Testis (tissue), 3 donors: ENCODE measurements around the gene CIPC. TPM values are rescaled to one million over a fixed set of nuclear protein-coding genes. Genes with fewer than 3 reads are reported as not detected.

Source experiments
- DNase-seq: peaks from one replicate; pipeline ENCODE4 v3.0.0-alpha.2; 2019
- H3K27ac ChIP-seq, 2 donors: fragments of 200-600 bp; sonication (generic); one replicate each; pipeline ENCODE4 v1.5.1; 2019
- H3K27me3 ChIP-seq: fragments of 200-600 bp; sonication (generic); one replicate; pipeline ENCODE4 v1.5.1; 2019
- H3K36me3 ChIP-seq: fragments of 200-600 bp; sonication (generic); one replicate; pipeline ENCODE4 v1.5.1; 2017; ENCODE audit warnings: low read depth; ENCODE audit errors: missing control alignments
- H3K4me1 ChIP-seq: fragments of 200-600 bp; sonication (generic); one replicate; pipeline ENCODE4 v1.5.1; 2019
- H3K4me3 ChIP-seq, 2 donors: fragments of 200-600 bp; sonication (generic); one replicate each; pipeline ENCODE4 v1.5.1; 2017 to 2019
- H3K9me3 ChIP-seq: fragments of 200-600 bp; sonication (generic); one replicate; pipeline ENCODE4 v1.5.1; 2017
- POLR2A ChIP-seq: fragments of 450-650 bp; IDR thresholded peaks from one replicate; pipeline ENCODE4 v1.6.1; 2017; ENCODE audit warnings: antibody characterized with exemption, mild to moderate bottlenecking, moderate library complexity
- WGBS, 2 donors: methylation state at CpG; one replicate each; pipeline ENCODE4 v1.1.5; 2018; 5-methylcytosine and 5-hydroxymethylcytosine counted together
- intact Hi-C: fragments of 100-400 bp; cut with DNase I; formaldehyde crosslinking; loops from one replicate; pipeline ENCODE4 v1.15.1; 2023; ENCODE audit warnings: low total_unique reads
- polyA plus RNA-seq: library from polyadenylated mRNA; stranded (reverse); fragments of 350-450 nt; fragmentation: Illumina TruSeq; extraction: RNeasy Lipid Tissue Mini Kit (QIAGEN cat#74804); gene quantifications from one replicate; pipeline ENCODE4 v1.2.3, GENCODE V29; 2014; ENCODE audit warnings: low read depth, low replicate concordance; ENCODE audit not compliant: insufficient read depth
- total RNA-seq, 2 donors: library from RNA; depleted of rRNA; stranded (reverse); fragments of >200 nt; gene quantifications; one replicate each; pipeline ENCODE4 v1.2.3, GENCODE V29; 2016
- TF ChIP-seq, protein P1 (sequence below), 3 experiments: fragments of 450-650 bp in 2 of 3; fragments of 200-600 bp in 1 of 3; sonication (generic) in 1 of 3; IDR thresholded peaks; one replicate each; pipeline ENCODE4 v1.5.1; 2016 to 2019; ENCODE audit warnings: antibody characterized with exemption in 3 of 3, mild to moderate bottlenecking in 2 of 3, moderate library complexity in 1 of 3

CIPC gene
- total and polyA plus RNA-seq, 3 donors from 2014 or later: 23.4 to 48.3 (median 44.5) TPM

DNA sequence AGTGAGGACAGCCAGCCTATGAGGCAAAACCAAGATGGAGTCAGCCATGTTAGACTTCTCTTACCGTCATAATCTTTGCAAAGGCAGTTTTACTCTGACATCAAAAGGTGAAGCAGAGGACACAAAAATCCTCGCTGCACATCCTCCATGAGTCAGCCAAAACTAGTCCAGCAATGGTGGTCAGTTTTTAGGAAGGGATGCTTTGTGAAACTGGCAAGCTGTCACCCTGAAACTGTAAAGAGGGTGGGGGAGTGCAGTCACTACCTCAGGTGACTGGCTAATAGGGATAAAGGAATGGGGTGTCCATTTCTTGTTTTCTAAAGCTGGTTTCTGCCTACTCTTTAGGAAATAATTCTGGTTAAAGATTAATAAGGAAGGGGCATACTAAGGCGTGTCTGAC, 5.4 kb upstream of the CIPC start:
- no peak for DNase-seq
- 90 to 96% methylated on average over 3 of the region's 3 CpGs for WGBS, 2 donors
- Histone ChIP-seq H3K27ac (no peak overlapping the region), H3K9me3 (no peaks in the 10 kb centered on the region), H3K36me3 (no peaks in the 10 kb centered on the region), H3K4me3 (no peak overlapping the region), H3K27me3 (no peaks in the 10 kb centered on the region), H3K4me1 (peaks cover 7% of the 10 kb centered on the region)
- TF ChIP-seq, protein P1, sequence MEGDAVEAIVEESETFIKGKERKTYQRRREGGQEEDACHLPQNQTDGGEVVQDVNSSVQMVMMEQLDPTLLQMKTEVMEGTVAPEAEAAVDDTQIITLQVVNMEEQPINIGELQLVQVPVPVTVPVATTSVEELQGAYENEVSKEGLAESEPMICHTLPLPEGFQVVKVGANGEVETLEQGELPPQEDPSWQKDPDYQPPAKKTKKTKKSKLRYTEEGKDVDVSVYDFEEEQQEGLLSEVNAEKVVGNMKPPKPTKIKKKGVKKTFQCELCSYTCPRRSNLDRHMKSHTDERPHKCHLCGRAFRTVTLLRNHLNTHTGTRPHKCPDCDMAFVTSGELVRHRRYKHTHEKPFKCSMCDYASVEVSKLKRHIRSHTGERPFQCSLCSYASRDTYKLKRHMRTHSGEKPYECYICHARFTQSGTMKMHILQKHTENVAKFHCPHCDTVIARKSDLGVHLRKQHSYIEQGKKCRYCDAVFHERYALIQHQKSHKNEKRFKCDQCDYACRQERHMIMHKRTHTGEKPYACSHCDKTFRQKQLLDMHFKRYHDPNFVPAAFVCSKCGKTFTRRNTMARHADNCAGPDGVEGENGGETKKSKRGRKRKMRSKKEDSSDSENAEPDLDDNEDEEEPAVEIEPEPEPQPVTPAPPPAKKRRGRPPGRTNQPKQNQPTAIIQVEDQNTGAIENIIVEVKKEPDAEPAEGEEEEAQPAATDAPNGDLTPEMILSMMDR (IDR thresholded peaks at IDR 0.05): no peak
- no peak for TF ChIP-seq POLR2A
- intact Hi-C loops: no loop called here

DNA sequence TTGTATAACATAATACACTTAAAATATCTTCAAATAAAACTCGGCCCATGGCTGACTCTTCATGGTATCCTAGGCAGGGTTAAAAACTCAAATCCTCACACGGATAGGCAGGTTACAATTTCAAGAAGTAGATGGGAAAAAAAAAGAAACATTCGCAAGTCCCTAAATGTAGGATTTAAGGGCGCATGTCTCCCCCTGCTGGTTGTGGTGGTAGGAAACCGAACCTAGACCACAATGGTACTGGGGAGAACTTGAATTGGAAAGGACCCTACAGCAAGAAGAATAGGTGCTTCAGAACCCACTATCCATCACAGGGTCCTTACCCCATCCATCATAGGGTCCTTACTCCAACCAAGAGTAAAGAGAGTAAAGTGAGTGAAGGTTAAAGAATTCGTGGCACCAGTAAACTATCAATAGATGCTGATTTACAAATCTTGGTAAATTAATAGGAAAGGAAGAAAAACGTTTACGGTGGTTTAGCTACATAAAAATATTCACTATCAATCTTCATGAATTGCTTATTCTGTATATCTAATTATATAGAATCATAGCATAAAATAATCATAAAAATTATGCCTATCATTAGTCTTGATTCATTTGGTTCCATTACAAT, 3.3 kb upstream of the CIPC start:
- Histone ChIP-seq H3K4me3 (no peak overlapping the region), H3K4me1 (peaks cover 17% of the 10 kb centered on the region), H3K27me3 (no peaks in the 10 kb centered on the region), H3K27ac (no peak overlapping the region), H3K36me3 (no peaks in the 10 kb centered on the region), H3K9me3 (no peaks in the 10 kb centered on the region)
- WGBS, 2 donors: 14 to 20% methylated on average over 8 of the region's 8 CpGs
- peak; percentile 87 for DNase-seq
- intact Hi-C loops: no loop called here
- TF ChIP-seq POLR2A: no peak
- TF ChIP-seq, protein P1 (IDR thresholded peaks at IDR 0.05): peak; percentile 42 to 68 (median 65)

DNA sequence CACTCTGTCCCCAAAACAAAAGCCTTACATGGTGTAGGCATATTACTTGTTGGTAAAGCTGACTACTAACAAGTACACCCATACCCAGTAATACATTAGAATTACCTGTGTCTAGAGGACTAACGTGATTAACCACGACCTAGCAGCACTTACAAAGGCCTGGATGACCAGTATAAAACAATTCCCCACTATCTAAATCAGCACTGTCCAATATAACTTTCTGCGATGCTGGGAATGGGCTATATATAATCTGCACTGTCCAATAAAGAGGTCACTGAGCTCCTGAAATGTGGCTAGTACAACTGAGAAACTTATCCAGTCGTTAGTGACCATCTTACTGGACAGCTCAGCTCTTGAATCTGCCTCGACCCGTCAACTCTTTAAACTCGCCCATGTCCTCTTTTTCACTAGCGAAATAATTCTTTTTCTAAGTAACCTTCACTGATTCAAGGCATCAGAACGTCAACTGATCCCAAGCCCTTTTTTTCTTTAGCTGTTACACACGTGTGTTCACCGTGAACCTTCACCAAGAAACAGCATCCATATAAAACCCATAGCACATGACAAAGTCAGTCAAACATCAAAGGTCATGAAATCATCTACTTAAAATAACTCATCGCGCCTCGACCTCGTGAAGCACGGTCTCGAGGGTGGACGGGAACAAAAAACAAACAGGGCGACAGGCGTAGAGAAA, 905 bp upstream of the CIPC start:
- H3K4me1 ChIP-seq: peaks cover 29% of the 10 kb centered on the region
- peak overlapping the region; percentile 98 for H3K27ac ChIP-seq
- H3K36me3 ChIP-seq: no peaks in the 10 kb centered on the region
- H3K9me3 ChIP-seq: no peaks in the 10 kb centered on the region
- DNase-seq: no peak
- peak overlapping the region; percentile 83 to 97 for H3K4me3 ChIP-seq
- intact Hi-C loops: no loop called here
- no peak for TF ChIP-seq POLR2A
- TF ChIP-seq, protein P1 (IDR thresholded peaks at IDR 0.05): no peak
- H3K27me3 ChIP-seq: no peaks in the 10 kb centered on the region
- WGBS, 2 donors: 1 to 2% methylated on average over 20 of the region's 20 CpGs

DNA sequence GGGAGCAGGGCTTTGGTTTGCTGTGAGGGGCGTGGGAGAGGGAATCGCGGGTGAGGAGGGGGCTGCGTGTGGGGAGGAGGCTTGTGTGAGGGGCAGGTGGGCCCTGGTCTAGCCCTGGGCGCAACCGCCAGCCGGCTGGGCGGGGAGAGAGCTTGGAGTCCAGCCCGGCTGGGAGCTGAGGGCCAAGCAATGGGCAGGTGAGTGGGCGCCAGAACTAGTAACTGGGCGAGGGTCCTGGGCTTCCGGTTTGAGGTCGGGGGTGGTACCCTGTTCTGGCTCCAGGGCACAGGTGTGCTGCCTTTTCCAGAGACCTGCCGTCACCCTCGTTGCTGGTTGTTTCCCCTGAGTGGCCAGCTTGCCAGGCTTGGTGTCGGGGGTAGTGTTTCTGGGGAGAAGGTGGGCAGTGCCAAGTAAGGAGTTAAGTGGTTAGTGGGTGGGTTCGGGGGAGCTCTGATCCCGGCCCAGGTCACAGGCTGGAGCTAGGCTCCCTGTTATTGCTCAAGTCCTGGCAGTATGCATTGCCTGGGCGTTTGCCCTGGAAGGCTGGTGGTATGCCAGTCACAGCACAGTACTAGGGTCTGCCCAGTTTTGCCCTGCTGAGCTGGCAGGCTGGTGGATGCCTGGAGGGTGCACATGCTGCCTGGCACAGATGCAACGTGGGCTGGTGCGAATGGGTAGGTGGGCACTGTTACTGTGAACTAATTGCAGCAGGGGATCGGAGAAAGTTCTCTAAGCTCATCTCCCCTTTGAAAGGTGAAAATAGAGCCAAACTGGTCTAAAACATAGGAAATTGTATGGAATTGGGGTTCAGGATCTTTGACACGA, 683 bp downstream of the CIPC start:
- H3K4me1 ChIP-seq: peaks cover 37% of the 10 kb centered on the region

More for the DNA sequence above, 683 bp downstream of the CIPC start:
- Histone ChIP-seq H3K9me3 (no peaks in the 10 kb centered on the region), H3K4me3 (peak overlapping the region; percentile 83 to 97), H3K27me3 (no peaks in the 10 kb centered on the region), H3K36me3 (no peaks in the 10 kb centered on the region), H3K27ac (peak overlapping the region; percentile 98)
- TF ChIP-seq, protein P1 (IDR thresholded peaks at IDR 0.05): no peak
- no peak for TF ChIP-seq POLR2A
- intact Hi-C loops: no loop called here
- 4 to 7% methylated on average over 13 to 21 of the region's 23 CpGs for WGBS, 2 donors
- DNase-seq: peak; percentile 46
